GM12878 (cell line): ENCODE data around the gene GJC3. TPM values are rescaled to one million over a fixed set of nuclear protein-coding genes. Genes with fewer than 3 reads are reported as not detected.

Experiments
- BHLHE40 ChIP-seq, 2 experiments: fragments of 450-650 bp in 1 of 2; IDR thresholded peaks; 2 replicates each; pipeline ENCODE4 v1.6.1; 2011 to 2017; ENCODE audit warnings: low read depth in 2 of 2, borderline replicate concordance in 1 of 2, improper control_type of control experiment in 1 of 2, low read length in 1 of 2, mild to moderate bottlenecking in 1 of 2
- CHD4 ChIP-seq: fragments of 200-600 bp; sonication (generic); IDR thresholded peaks from 2 replicates; pipeline ENCODE4 v1.6.1; 2016; ENCODE audit warnings: mild to moderate bottlenecking
- EED ChIP-seq: sonication (generic); IDR thresholded peaks from 2 replicates; pipeline ENCODE4 v1.6.1; 2016; ENCODE audit warnings: antibody characterized with exemption, low read depth
- PAX5 ChIP-seq: IDR thresholded peaks from 2 replicates; pipeline ENCODE4 v1.6.1; 2011; ENCODE audit warnings: low read depth, low read length, borderline replicate concordance
- PML ChIP-seq: IDR thresholded peaks from 2 replicates; pipeline ENCODE4 v1.6.1; 2012; ENCODE audit warnings: low read length, inconsistent platforms
- SUPT20H ChIP-seq: IDR thresholded peaks from 2 replicates; pipeline ENCODE4 v1.6.1; 2011; ENCODE audit warnings: low read depth, mild to moderate bottlenecking, low read length, moderate library complexity, borderline replicate concordance; ENCODE audit not compliant: control insufficient read depth
- SUZ12 ChIP-seq: fragments of 200-600 bp; sonication (generic); IDR thresholded peaks from one replicate; pipeline ENCODE4 v1.6.1; 2018; ENCODE audit warnings: antibody characterized with exemption, mild to moderate bottlenecking; ENCODE audit not compliant: unreplicated experiment
- ZNF217 ChIP-seq: fragments of 450-650 bp; IDR thresholded peaks from 2 replicates; pipeline ENCODE4 v1.6.1; 2017; ENCODE audit warnings: antibody characterized with exemption, mild to moderate bottlenecking
- polyA plus RNA-seq, 11 experiments: library from polyadenylated mRNA; depleted of rRNA in 4 of 11; unstranded in 6 of 11; stranded (reverse) in 5 of 11; fragments of >200 nt; fragmentation: Nextera tagmentation in 4 of 11; fragmentation: Illumina TruSeq in 1 of 11; extraction: Ambion mirVana in 4 of 11; extraction: Trizol in 1 of 11; gene quantifications; 1 replicate in 1 of 11; 2 replicates in 10 of 11; pipeline versions ENCODE4 v1.2.1 to v1.2.3, GENCODE V29; 2011 to 2016; ENCODE audit warnings: inconsistent platforms in 2 of 11, missing spikeins in 2 of 11, low read depth in 1 of 11
- total RNA-seq, 4 experiments: library from RNA; depleted of rRNA in 3 of 4; stranded (reverse); fragments of >200 nt in 3 of 4; fragmentation: Illumina TruSeq in 1 of 4; extraction: Trizol in 1 of 4; gene quantifications; 2 replicates each; pipeline versions ENCODE4 v1.2.1 to v1.2.3, GENCODE V29; 2013 to 2021
- TF ChIP-seq, protein P1 (sequence below): fragments of 450-650 bp; IDR thresholded peaks from 2 replicates; pipeline ENCODE4 v1.6.1; 2016; ENCODE audit warnings: mild to moderate bottlenecking
- TF ChIP-seq, protein P2 (sequence below): fragments of 150-350 bp; IDR thresholded peaks from 2 replicates; pipeline ENCODE4 v1.6.1; 2016; ENCODE audit warnings: low read depth, low read length
- TF ChIP-seq, protein P3 (sequence below): IDR thresholded peaks from 2 replicates; pipeline ENCODE4 v1.6.1; 2012; ENCODE audit warnings: low read depth, low read length, improper control_type of control experiment
- TF ChIP-seq, protein P4 (sequence below), 3 experiments: IDR thresholded peaks in 2 of 3; conservative IDR thresholded peaks in 1 of 3; 2 replicates each; pipeline ENCODE4 v1.5.1; 2011; ENCODE audit warnings: low read depth in 3 of 3, low read length in 3 of 3, mild to moderate bottlenecking in 3 of 3, control low read depth in 2 of 3, moderate library complexity in 2 of 3, inconsistent platforms in 1 of 3, mixed read lengths in 1 of 3; ENCODE audit not compliant: control insufficient read depth in 2 of 3, insufficient read depth in 1 of 3; ENCODE audit errors: extremely low read depth in 1 of 3

Gene GJC3
- total and polyA plus RNA-seq, 10 of the 15 experiments (the other 5 are each of a cell fraction or from before 2014, with no cell fraction given): 0.06 to 0.18 (median 0.09) TPM; not detected in 6

DNA sequence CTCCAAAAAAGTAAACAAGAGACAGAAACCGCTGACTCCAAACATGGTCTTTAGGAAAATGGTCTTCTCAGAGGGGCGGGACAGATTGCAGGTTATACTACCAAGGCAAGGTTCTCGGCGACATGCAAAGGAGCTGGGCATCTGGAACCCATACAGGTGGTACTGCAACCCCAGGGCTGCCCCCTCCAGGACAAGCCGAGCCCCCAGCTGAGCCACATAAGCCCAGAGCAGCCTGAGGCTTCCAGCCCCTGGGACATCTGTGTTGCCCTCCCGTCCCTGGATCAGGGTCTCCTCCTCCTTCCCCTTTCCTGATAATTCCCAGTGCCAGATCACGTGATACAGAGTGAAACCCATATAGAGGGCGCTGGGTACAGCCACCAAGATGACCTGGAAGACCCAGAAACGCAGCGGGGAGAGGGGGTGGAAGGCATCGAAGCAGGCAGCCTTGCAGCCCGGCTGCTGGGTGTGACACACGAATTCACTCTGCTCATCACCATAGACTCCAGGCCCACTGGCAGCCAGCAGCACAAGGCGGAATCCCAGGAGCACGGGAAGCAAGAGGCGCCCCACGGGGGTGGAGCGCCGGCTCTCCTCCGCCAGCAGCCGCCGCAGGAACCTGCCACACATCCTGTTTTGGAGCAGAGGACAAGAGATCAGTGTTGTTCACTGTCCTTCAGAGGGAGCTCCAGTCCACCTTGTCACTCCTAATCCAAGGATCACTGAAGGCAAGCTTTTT is at the start of gene GJC3 (continued):
- TF ChIP-seq, protein P1, sequence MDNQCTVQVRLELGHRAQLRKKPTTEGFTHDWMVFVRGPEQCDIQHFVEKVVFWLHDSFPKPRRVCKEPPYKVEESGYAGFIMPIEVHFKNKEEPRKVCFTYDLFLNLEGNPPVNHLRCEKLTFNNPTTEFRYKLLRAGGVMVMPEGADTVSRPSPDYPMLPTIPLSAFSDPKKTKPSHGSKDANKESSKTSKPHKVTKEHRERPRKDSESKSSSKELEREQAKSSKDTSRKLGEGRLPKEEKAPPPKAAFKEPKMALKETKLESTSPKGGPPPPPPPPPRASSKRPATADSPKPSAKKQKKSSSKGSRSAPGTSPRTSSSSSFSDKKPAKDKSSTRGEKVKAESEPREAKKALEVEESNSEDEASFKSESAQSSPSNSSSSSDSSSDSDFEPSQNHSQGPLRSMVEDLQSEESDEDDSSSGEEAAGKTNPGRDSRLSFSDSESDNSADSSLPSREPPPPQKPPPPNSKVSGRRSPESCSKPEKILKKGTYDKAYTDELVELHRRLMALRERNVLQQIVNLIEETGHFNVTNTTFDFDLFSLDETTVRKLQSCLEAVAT: no peak
- TF ChIP-seq PAX5 (no peak), CHD4 (no peak), EED (no peak), SUZ12 (no peak), ZNF217 (no peak), BHLHE40 (IDR thresholded peaks at IDR 0.05; ENCODE audit: borderline replicate concordance in 1 of 2, low read depth in 2 of 2, low read length in 1 of 2) (no peak), PML (no peak), SUPT20H (no peak)
- TF ChIP-seq, protein P2, sequence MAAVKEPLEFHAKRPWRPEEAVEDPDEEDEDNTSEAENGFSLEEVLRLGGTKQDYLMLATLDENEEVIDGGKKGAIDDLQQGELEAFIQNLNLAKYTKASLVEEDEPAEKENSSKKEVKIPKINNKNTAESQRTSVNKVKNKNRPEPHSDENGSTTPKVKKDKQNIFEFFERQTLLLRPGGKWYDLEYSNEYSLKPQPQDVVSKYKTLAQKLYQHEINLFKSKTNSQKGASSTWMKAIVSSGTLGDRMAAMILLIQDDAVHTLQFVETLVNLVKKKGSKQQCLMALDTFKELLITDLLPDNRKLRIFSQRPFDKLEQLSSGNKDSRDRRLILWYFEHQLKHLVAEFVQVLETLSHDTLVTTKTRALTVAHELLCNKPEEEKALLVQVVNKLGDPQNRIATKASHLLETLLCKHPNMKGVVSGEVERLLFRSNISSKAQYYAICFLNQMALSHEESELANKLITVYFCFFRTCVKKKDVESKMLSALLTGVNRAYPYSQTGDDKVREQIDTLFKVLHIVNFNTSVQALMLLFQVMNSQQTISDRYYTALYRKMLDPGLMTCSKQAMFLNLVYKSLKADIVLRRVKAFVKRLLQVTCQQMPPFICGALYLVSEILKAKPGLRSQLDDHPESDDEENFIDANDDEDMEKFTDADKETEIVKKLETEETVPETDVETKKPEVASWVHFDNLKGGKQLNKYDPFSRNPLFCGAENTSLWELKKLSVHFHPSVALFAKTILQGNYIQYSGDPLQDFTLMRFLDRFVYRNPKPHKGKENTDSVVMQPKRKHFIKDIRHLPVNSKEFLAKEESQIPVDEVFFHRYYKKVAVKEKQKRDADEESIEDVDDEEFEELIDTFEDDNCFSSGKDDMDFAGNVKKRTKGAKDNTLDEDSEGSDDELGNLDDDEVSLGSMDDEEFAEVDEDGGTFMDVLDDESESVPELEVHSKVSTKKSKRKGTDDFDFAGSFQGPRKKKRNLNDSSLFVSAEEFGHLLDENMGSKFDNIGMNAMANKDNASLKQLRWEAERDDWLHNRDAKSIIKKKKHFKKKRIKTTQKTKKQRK: no peak
- TF ChIP-seq, protein P3, sequence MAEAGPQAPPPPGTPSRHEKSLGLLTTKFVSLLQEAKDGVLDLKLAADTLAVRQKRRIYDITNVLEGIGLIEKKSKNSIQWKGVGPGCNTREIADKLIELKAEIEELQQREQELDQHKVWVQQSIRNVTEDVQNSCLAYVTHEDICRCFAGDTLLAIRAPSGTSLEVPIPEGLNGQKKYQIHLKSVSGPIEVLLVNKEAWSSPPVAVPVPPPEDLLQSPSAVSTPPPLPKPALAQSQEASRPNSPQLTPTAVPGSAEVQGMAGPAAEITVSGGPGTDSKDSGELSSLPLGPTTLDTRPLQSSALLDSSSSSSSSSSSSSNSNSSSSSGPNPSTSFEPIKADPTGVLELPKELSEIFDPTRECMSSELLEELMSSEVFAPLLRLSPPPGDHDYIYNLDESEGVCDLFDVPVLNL: no peak
- TF ChIP-seq, protein P4, sequence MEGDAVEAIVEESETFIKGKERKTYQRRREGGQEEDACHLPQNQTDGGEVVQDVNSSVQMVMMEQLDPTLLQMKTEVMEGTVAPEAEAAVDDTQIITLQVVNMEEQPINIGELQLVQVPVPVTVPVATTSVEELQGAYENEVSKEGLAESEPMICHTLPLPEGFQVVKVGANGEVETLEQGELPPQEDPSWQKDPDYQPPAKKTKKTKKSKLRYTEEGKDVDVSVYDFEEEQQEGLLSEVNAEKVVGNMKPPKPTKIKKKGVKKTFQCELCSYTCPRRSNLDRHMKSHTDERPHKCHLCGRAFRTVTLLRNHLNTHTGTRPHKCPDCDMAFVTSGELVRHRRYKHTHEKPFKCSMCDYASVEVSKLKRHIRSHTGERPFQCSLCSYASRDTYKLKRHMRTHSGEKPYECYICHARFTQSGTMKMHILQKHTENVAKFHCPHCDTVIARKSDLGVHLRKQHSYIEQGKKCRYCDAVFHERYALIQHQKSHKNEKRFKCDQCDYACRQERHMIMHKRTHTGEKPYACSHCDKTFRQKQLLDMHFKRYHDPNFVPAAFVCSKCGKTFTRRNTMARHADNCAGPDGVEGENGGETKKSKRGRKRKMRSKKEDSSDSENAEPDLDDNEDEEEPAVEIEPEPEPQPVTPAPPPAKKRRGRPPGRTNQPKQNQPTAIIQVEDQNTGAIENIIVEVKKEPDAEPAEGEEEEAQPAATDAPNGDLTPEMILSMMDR (IDR thresholded peaks at IDR 0.05 in 2 of 3, conservative IDR thresholded peaks at IDR 0.05 in 1 of 3; ENCODE audit: control insufficient read depth in 2 of 3, extremely low read depth in 1 of 3, insufficient read depth in 1 of 3, low read depth in 3 of 3, low read length in 3 of 3): peak in 2 of 3 experiments; percentile 14 to 31; a peak in 4 of 6 replicates
